Endothelial cell of umbilical vein (primary cell): ENCODE data around the gene CARD6. TPM values are rescaled to one million over a fixed set of nuclear protein-coding genes. Genes with fewer than 3 reads are reported as not detected.

Source experiments
- BruUV-seq: library from RNA; stranded (reverse); fragments of 400-500 nt; replicated peaks from 2 replicates; lab custom pipeline; 2021; lab: Mats Ljungman, UMichigan
- CTCF ChIA-PET: fragments of 300-600, 350-600 bp; sonication (Branson Sonifier 250); formaldehyde crosslinking; loops from one replicate; lab custom pipeline; 2021; ENCODE audit warnings: antibody characterized with exemption, inconsistent platforms; lab: Charles Lee
- POLR2A ChIA-PET: fragments of 300-600, 350-600 bp; sonication (Branson Sonifier 250); formaldehyde crosslinking; loops from one replicate; lab custom pipeline; 2021; ENCODE audit warnings: antibody characterized with exemption, inconsistent platforms; lab: Charles Lee
- DNase-seq: peaks from one replicate; pipeline ENCODE4 v3.0.0-alpha.2; 2011; ENCODE audit warnings: low read depth, low spot score
- FAIRE-seq: peaks from 2 replicates; lab custom pipeline; 2011; peaks lifted over from hg19 to GRCh38; lab: Jason Lieb, UNC
- H2AFZ ChIP-seq: 2 replicates; pipeline ENCODE4 v1.6.0; 2012; ENCODE audit warnings: low read depth, low read length, control low read depth, inconsistent platforms
- H3K27ac ChIP-seq: 2 replicates; pipeline ENCODE4 v1.5.1; 2011; ENCODE audit warnings: low read depth, mild to moderate bottlenecking, control low read depth, low read length, moderate library complexity; ENCODE audit not compliant: insufficient read depth
- H3K27me3 ChIP-seq, 2 experiments: 2 replicates each; pipeline versions ENCODE4 v1.6.0 to v1.6.1; 2011; ENCODE audit warnings: low read length in 2 of 2, mixed read lengths in 1 of 2; ENCODE audit not compliant: control insufficient read depth in 2 of 2, insufficient read depth in 2 of 2
- H3K36me3 ChIP-seq, 2 experiments: 2 replicates in 1 of 2; 3 replicates in 1 of 2; pipeline ENCODE4 v1.5.1; 2011; ENCODE audit warnings: low read length in 2 of 2, mild to moderate bottlenecking in 1 of 2, moderate library complexity in 1 of 2; ENCODE audit not compliant: control insufficient read depth in 2 of 2, insufficient read depth in 2 of 2; ENCODE audit errors: extremely low read depth in 1 of 2
- H3K4me1 ChIP-seq: 3 replicates; pipeline ENCODE4 v1.5.1; 2011; ENCODE audit warnings: mild to moderate bottlenecking, low read length; ENCODE audit not compliant: control insufficient read depth, insufficient read depth; ENCODE audit errors: extremely low read depth
- H3K4me2 ChIP-seq: 2 replicates; pipeline ENCODE4 v1.6.1; 2011; ENCODE audit warnings: low read length, control low read depth, mixed read lengths; ENCODE audit not compliant: insufficient read depth
- H3K4me3 ChIP-seq, 3 experiments: fragments of 200-600 bp in 1 of 3; sonication (generic), shearing (Covaris generic) in 1 of 3; replicated peaks in 1 of 3; 2 replicates each; pipeline ENCODE4 v1.5.1; 2011 to 2016; ENCODE audit warnings: control low read depth in 3 of 3, low read length in 3 of 3, mild to moderate bottlenecking in 2 of 3, inconsistent platforms in 1 of 3, low read depth in 1 of 3, moderate library complexity in 1 of 3; ENCODE audit not compliant: insufficient read depth in 1 of 3
- H3K79me2 ChIP-seq: 2 replicates; pipeline ENCODE4 v1.6.0; 2012; ENCODE audit warnings: low read length, inconsistent platforms; ENCODE audit not compliant: control insufficient read depth, insufficient read depth
- H3K9ac ChIP-seq: replicated peaks from 2 replicates; pipeline ENCODE3; 2011; ENCODE audit warnings: low read length, control low read depth; ENCODE audit not compliant: insufficient read depth; ENCODE audit errors: extremely low read depth
- H3K9me1 ChIP-seq: replicated peaks from 3 replicates; pipeline ENCODE4 v1.6.0; 2011; ENCODE audit warnings: mild to moderate bottlenecking, low read length; ENCODE audit not compliant: control insufficient read depth, insufficient read depth; ENCODE audit errors: extremely low read depth
- H3K9me3 ChIP-seq: replicated peaks from 2 replicates; pipeline ENCODE4 v1.5.1; 2012; ENCODE audit warnings: low read length, inconsistent platforms; ENCODE audit not compliant: control insufficient read depth, insufficient read depth
- H4K20me1 ChIP-seq: replicated peaks from 2 replicates; pipeline ENCODE3; 2011; ENCODE audit warnings: mild to moderate bottlenecking, low read length; ENCODE audit not compliant: control insufficient read depth, insufficient read depth; ENCODE audit errors: extremely low read depth
- EZH2 ChIP-seq: IDR thresholded peaks from 2 replicates; pipeline ENCODE4 v1.6.1; 2012; ENCODE audit warnings: borderline replicate concordance, low read depth, mild to moderate bottlenecking, moderate library complexity, low read length, inconsistent platforms; ENCODE audit not compliant: severe bottlenecking
- FOS ChIP-seq: IDR thresholded peaks from 2 replicates; pipeline ENCODE4 v1.6.1; 2011; ENCODE audit warnings: mild to moderate bottlenecking, low read length, moderate library complexity, borderline replicate concordance; ENCODE audit not compliant: insufficient read depth
- GATA2 ChIP-seq: IDR thresholded peaks from 2 replicates; pipeline ENCODE4 v1.7.0; 2011; ENCODE audit warnings: low read depth, mild to moderate bottlenecking, moderate library complexity, mixed read lengths, low read length; ENCODE audit not compliant: insufficient read length, insufficient read depth
- JUN ChIP-seq: IDR thresholded peaks from 2 replicates; pipeline ENCODE4 v1.6.1; 2011; ENCODE audit warnings: borderline replicate concordance, low read depth; ENCODE audit not compliant: insufficient read length, insufficient read depth
- MAX ChIP-seq: IDR thresholded peaks from 2 replicates; pipeline ENCODE4 v1.6.1; 2011; ENCODE audit not compliant: insufficient read depth, insufficient read length
- MYC ChIP-seq: IDR thresholded peaks from one replicate; pipeline ENCODE4 v1.6.1; 2011; ENCODE audit warnings: mild to moderate bottlenecking, low read depth, low read length
- POLR2A ChIP-seq: IDR thresholded peaks from 2 replicates; pipeline ENCODE4 v1.6.1; 2012; ENCODE audit warnings: low read depth, mild to moderate bottlenecking, control low read depth, low read length
- POLR2AphosphoS5 ChIP-seq: IDR thresholded peaks from 2 replicates; pipeline ENCODE4 v1.6.1; 2012; ENCODE audit warnings: low read depth, mild to moderate bottlenecking, control low read depth, low read length, moderate library complexity; ENCODE audit not compliant: insufficient read depth
- dilution Hi-C: fragments of 300-500 bp; cut with MboI; formaldehyde crosslinking; loops from one replicate; pipeline ENCODE4 v1.15.0; 2019; ENCODE audit warnings: low sequenced_read_pairs; ENCODE audit not compliant: extremely low pct_ligation_motif_present
- intact Hi-C: fragments of 100-400 bp; cut with micrococcal nuclease; formaldehyde crosslinking; loops from one replicate; pipeline ENCODE4 v1.10.0; 2022
- polyA plus RNA-seq, 4 experiments: library from polyadenylated mRNA; depleted of rRNA in 3 of 4; stranded (reverse) in 3 of 4; unstranded in 1 of 4; fragments of >200 nt; gene quantifications; 2 replicates each; pipeline versions ENCODE4 v1.2.1 to v1.2.3, GENCODE V29; 2011 to 2012; ENCODE audit warnings: missing spikeins in 1 of 4
- total RNA-seq: library from RNA; stranded (reverse); gene quantifications from 2 replicates; pipeline ENCODE4 v1.2.3, GENCODE V29; 2021
- TF ChIP-seq, protein P1 (sequence below), 2 donors: IDR thresholded peaks; 1 replicate in 1 of 2; 2 replicates in 1 of 2; pipeline ENCODE4 v1.5.1; 2011; ENCODE audit warnings: low read length in 2 of 2, mild to moderate bottlenecking in 2 of 2, moderate library complexity in 2 of 2, control low read depth in 1 of 2, inconsistent platforms in 1 of 2, low read depth in 1 of 2; ENCODE audit not compliant: insufficient read depth in 1 of 2; ENCODE audit errors: extremely low read depth in 1 of 2

The CARD6 gene
- total and polyA plus RNA-seq, 2 donors (not counting 3 experiments of a cell fraction or from before 2014, with no cell fraction given): 11.0 to 23.8 TPM

DNA sequence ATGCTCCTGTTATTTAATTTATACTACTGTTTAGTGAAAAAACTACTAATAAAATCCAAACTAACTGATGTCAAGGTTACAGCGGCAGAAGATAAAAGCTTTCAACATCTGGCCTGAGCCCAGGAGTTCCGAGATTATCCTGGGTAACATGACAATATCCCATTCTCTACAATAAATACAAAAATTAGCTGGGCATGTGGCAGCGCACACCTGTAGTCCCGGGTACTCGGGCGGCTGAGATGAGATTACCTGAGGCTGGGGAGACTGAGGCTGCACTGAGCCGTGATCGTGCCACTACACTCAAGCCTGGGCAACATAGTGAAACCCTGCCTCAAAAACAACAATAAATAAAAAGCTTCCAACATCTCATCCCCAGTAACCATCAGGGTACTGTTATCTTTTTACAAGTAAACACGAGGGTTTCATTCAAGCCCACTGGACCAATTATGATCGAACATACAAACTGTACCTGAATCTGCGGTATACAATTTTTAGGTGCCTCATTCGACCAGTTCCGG, 7.4 kb upstream of the CARD6 start:
- H3K27ac ChIP-seq: peak overlapping the region; percentile 69
- H3K4me1 ChIP-seq: peaks cover 28% of the 10 kb centered on the region
- CTCF ChIA-PET: interaction anchor here (0.7 kb wide), 1 partner anchor 36 kb away, joined by 4 read pairs; the partner anchor contains the start of gene PRKAA1
- POLR2A ChIA-PET: interaction anchor here (2.5 kb wide), 1 partner anchor 8 kb away, joined by 8 read pairs; the partner anchor contains the start of gene CARD6
- FAIRE-seq (no peak), DNase-seq (no peak)
- no peak overlapping the region for H2AFZ ChIP-seq
- dilution Hi-C loops: no loop called here
- BruUV-seq: no TSS peak
- H3K4me2 ChIP-seq: peak overlapping the region; percentile 86
- peak; percentile 26 for TF ChIP-seq POLR2AphosphoS5
- TF ChIP-seq JUN: no peak
- intact Hi-C loops: loop anchor here (2.0 kb wide), 1 partner anchor 45 kb away; no protein-coding TSS in a partner anchor
- peak overlapping the region; percentile 96 for H3K9ac ChIP-seq
- H3K27me3 ChIP-seq: no peaks in the 10 kb centered on the region
- H3K9me3 ChIP-seq: no peaks in the 10 kb centered on the region
- peak overlapping the region; percentile 44 to 90 (median 66) for H3K4me3 ChIP-seq
- H3K79me2 ChIP-seq: peaks cover 52% of the 10 kb centered on the region
- peaks cover 20 to 31% of the 10 kb centered on the region in 2 experiments for H3K36me3 ChIP-seq
- peaks cover 4% of the 10 kb centered on the region for H4K20me1 ChIP-seq
- no peaks in the 10 kb centered on the region for H3K9me1 ChIP-seq

DNA sequence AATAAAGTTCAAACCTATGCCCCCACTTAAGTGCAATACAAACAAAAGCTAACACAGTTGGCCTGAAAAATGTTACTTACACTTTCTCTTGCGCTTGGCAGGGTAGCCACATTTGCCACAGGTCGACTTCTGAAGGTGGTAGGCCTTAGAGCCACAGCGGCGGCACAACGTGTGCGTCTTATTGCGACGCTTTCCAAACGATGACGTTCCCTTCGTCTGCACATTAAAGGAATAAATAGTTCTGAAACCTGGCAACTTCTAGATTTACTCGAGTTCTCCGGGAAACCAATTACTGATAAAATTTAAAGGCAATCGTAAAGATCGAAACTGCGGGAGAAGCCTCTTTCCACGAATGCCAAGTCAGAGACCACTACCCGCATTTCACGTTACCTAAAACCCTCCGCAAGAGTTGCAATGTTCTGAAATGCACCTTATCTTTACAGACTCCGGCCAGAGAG, 6.7 kb upstream of the CARD6 start:
- FAIRE-seq: no peak
- Histone ChIP-seq H3K4me1 (peaks cover 28% of the 10 kb centered on the region), H3K4me3 (peak overlapping the region; percentile 44 to 90 (median 66)), H3K27me3 (no peaks in the 10 kb centered on the region), H3K9me3 (no peaks in the 10 kb centered on the region), H3K9me1 (no peaks in the 10 kb centered on the region), H3K79me2 (peaks cover 47% of the 10 kb centered on the region), H2AFZ (no peak overlapping the region), H3K4me2 (peak overlapping the region; percentile 86), H3K27ac (peak overlapping the region; percentile 69), H3K36me3 (peaks cover 15 to 25% of the 10 kb centered on the region in 2 experiments), H3K9ac (peak overlapping the region; percentile 96), H4K20me1 (peaks cover 4% of the 10 kb centered on the region)
- DNase-seq: peak; percentile 68
- ChIA-PET CTCF (interaction anchor here (0.8 kb wide), 1 partner anchor 36 kb away, joined by 3 read pairs; the partner anchor contains the start of gene PRKAA1), POLR2A (interaction anchor here (2.5 kb wide), 1 partner anchor 8 kb away, joined by 8 read pairs; the partner anchor contains the start of gene CARD6)
- dilution Hi-C loops: no loop called here
- TF ChIP-seq MAX (no peak), MYC (no peak), POLR2A (no peak), EZH2 (no peak), POLR2AphosphoS5 (no peak), FOS (no peak), GATA2 (no peak), JUN (no peak)
- TF ChIP-seq, protein P1, sequence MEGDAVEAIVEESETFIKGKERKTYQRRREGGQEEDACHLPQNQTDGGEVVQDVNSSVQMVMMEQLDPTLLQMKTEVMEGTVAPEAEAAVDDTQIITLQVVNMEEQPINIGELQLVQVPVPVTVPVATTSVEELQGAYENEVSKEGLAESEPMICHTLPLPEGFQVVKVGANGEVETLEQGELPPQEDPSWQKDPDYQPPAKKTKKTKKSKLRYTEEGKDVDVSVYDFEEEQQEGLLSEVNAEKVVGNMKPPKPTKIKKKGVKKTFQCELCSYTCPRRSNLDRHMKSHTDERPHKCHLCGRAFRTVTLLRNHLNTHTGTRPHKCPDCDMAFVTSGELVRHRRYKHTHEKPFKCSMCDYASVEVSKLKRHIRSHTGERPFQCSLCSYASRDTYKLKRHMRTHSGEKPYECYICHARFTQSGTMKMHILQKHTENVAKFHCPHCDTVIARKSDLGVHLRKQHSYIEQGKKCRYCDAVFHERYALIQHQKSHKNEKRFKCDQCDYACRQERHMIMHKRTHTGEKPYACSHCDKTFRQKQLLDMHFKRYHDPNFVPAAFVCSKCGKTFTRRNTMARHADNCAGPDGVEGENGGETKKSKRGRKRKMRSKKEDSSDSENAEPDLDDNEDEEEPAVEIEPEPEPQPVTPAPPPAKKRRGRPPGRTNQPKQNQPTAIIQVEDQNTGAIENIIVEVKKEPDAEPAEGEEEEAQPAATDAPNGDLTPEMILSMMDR (IDR thresholded peaks at IDR 0.05; ENCODE audit: extremely low read depth in 1 of 2, insufficient read depth in 1 of 2, low read depth in 1 of 2, low read length in 2 of 2): no peak
- intact Hi-C loops: loop anchor here (2.0 kb wide), 1 partner anchor 44 kb away; no protein-coding TSS in a partner anchor
- TSS peak; percentile 60 for BruUV-seq
